Thyroid gland (tissue), 4 donors: ENCODE results near the gene CBFA2T3. TPM values are rescaled to one million over a fixed set of nuclear protein-coding genes. Genes with fewer than 3 reads are reported as not detected.

Experiments
- DNase-seq, 2 donors: peaks; one replicate each; pipeline ENCODE4 v3.0.0-alpha.2; 2019
- H3K27ac ChIP-seq, 3 donors: fragments of 200-600 bp; sonication (generic); 1 replicate in 2 of 3; 2 replicates in 1 of 3; pipeline ENCODE4 v1.5.1; 2016 to 2019; ENCODE audit warnings: mild to moderate bottlenecking in 1 of 3, moderate library complexity in 1 of 3
- H3K27me3 ChIP-seq: fragments of 200-600 bp; sonication (generic); one replicate; pipeline ENCODE4 v1.5.1; 2019
- H3K36me3 ChIP-seq, 2 donors: fragments of 200-600 bp; sonication (generic); one replicate each; pipeline ENCODE4 v1.5.1; 2016 to 2019
- H3K4me1 ChIP-seq, 2 donors: fragments of 200-600 bp; sonication (generic); one replicate each; pipeline ENCODE4 v1.5.1; 2017 to 2019
- H3K4me3 ChIP-seq, 3 donors: fragments of 200-600 bp; sonication (generic); replicated peaks in 1 of 3; 1 replicate in 2 of 3; 2 replicates in 1 of 3; pipeline ENCODE4 v1.5.1; 2016; ENCODE audit warnings: mild to moderate bottlenecking in 1 of 3
- H3K9me3 ChIP-seq: fragments of 200-600 bp; sonication (generic); one replicate; pipeline ENCODE4 v1.5.1; 2017
- POLR2A ChIP-seq, 2 donors: fragments of 450-650 bp; IDR thresholded peaks; one replicate each; pipeline ENCODE4 v1.6.1; 2017; ENCODE audit warnings: antibody characterized with exemption in 2 of 2, mild to moderate bottlenecking in 2 of 2, moderate library complexity in 1 of 2
- WGBS, 2 donors: methylation state at CpG; one replicate each; pipeline ENCODE4 v1.1.5; 2017; 5-methylcytosine and 5-hydroxymethylcytosine counted together
- intact Hi-C: fragments of 100-400 bp; cut with DNase I; formaldehyde crosslinking; loops from one replicate; pipeline ENCODE4 v1.15.1; 2023
- total RNA-seq, 4 donors: library from RNA; depleted of rRNA; stranded (reverse); fragments of >200 nt; gene quantifications; one replicate each; pipeline ENCODE4 v1.2.3, GENCODE V29; 2016
- TF ChIP-seq, protein P1 (sequence below), 6 experiments: fragments of 200-600 bp in 3 of 6; fragments of 450-650 bp in 3 of 6; sonication (generic) in 3 of 6; IDR thresholded peaks; one replicate each; pipeline ENCODE4 v1.5.1; 2016 to 2019; ENCODE audit warnings: antibody characterized with exemption in 6 of 6, mild to moderate bottlenecking in 2 of 6, inconsistent platforms in 1 of 6, moderate library complexity in 1 of 6

CBFA2T3 gene
- total RNA-seq, 4 donors from 2014 or later = 1.3 to 3.8 (median 2.6) TPM

DNA sequence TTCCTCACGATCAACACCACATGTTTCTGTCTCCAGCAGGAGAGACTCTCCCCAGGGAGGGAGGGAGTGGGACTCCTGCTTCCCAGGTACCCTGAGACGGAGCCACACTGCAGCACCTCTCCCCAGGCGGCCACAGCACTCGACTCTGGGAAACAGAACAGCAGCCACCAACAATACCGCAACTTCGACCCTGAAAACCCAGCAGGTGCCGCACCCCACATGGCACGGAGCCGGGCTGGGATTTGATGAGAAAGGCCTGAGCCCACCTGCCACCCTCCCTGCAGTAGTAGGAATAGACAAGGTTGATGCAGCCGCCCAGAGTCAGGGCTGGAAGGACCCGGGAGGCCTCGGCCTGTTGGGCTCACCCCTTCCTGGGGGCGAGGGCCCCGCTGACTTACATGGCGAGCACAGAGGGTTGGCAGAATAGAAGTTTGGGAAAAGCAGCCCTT lies 134.7 kb downstream of the CBFA2T3 start:
- no peaks in the 10 kb centered on the region for H3K9me3 ChIP-seq
- DNase-seq = no peak

DNA sequence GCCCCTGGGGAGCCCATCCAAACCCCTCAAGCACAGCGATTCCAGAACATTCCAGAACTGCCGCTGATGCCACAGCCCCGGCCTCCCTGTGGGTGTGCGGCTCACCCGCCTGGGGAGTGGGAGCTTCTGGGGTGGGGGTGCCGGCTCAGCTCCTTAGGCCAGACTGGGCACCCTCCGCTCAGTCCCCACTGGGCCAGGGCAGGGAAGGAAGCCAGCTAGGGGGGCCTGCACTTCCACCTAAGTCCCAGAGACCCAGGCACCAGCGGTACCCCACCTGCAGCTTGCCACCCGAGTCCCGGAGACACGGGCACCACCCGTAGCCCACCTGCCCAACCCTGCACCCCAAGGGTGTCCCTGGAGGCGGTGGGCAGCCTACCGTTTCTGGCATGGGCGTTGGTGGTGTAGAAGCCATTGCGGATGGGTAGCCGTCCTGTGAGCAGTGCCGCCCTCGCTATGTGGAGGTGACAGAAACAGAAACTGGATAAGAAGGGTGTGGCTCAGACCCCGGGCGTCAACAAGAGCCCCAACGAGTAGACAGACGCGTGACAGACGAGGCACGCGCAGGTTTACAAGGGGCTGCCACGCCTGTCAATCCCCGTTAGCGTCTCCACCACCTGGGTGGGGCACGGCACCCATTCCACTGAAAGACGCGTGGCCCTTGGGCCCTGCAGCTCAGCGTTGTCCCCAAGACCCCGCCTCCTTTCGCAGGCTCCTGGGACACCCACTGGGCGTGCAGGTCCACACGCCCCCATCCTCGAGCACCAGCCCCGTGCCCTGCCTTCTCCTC lies 135.3 kb downstream of the CBFA2T3 start:
- H3K27ac ChIP-seq = no peak overlapping the region
- H3K4me3 ChIP-seq = no peak overlapping the region
- no peaks in the 10 kb centered on the region for H3K9me3 ChIP-seq
- H3K27me3 ChIP-seq = no peaks in the 10 kb centered on the region
- WGBS, 2 donors = 93 to 95% methylated on average over 28 to 33 of the region's 40 CpGs
- intact Hi-C loops = no loop called here
- no peak for TF ChIP-seq POLR2A (IDR thresholded peaks at IDR 0.05)
- TF ChIP-seq, protein P1, sequence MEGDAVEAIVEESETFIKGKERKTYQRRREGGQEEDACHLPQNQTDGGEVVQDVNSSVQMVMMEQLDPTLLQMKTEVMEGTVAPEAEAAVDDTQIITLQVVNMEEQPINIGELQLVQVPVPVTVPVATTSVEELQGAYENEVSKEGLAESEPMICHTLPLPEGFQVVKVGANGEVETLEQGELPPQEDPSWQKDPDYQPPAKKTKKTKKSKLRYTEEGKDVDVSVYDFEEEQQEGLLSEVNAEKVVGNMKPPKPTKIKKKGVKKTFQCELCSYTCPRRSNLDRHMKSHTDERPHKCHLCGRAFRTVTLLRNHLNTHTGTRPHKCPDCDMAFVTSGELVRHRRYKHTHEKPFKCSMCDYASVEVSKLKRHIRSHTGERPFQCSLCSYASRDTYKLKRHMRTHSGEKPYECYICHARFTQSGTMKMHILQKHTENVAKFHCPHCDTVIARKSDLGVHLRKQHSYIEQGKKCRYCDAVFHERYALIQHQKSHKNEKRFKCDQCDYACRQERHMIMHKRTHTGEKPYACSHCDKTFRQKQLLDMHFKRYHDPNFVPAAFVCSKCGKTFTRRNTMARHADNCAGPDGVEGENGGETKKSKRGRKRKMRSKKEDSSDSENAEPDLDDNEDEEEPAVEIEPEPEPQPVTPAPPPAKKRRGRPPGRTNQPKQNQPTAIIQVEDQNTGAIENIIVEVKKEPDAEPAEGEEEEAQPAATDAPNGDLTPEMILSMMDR (IDR thresholded peaks at IDR 0.05) = no peak
- H3K36me3 ChIP-seq = peaks cover 8 to 10% of the 10 kb centered on the region in 2 donors
- DNase-seq = no peak
- no peaks in the 10 kb centered on the region for H3K4me1 ChIP-seq

More for the DNA sequence above, 134.7 kb downstream of the CBFA2T3 start:
- no peaks in the 10 kb centered on the region for H3K4me1 ChIP-seq
- TF ChIP-seq, protein P1 (IDR thresholded peaks at IDR 0.05) = no peak
- TF ChIP-seq POLR2A (IDR thresholded peaks at IDR 0.05) = no peak
- H3K27me3 ChIP-seq = no peaks in the 10 kb centered on the region
- H3K36me3 ChIP-seq = peaks cover 8 to 10% of the 10 kb centered on the region in 2 donors
- 85 to 95% methylated on average over 2 to 11 of the region's 15 CpGs for WGBS, 2 donors
- intact Hi-C loops = no loop called here
- no peak overlapping the region for H3K4me3 ChIP-seq
- H3K27ac ChIP-seq = no peak overlapping the region

DNA sequence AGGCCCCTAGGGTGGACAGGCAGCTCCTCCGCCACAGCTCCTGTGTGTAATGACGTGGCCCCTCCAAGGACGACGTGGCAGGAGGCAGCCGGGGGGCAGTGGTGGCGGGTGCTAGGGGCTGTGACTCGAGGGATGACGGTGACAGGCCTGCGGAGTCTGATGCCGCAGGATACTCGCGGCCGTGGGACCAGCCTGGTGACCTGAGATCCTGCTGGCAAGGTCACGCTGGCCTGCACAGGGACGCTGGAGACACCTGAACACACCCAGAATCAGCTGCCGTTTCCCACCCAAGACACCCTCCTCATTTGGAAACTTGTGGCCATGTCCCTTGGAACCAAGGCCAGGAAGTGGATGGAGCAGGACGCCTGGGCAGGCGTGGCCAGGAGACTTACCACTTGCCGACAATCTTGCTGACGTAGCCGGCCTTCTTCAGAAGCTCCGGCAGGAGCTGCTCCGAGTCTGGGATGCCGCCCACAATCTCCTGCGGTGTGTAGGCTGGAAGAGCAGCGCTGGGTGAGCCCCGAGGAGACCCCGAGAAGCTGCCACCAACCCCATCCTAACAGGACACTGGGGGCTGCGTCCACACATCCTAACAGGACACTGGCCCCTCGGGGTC lies 136.3 kb downstream of the CBFA2T3 start:
- Histone ChIP-seq H3K4me3 (no peak overlapping the region), H3K36me3 (peaks cover 8 to 10% of the 10 kb centered on the region in 2 donors), H3K9me3 (no peaks in the 10 kb centered on the region), H3K27ac (no peak overlapping the region), H3K4me1 (no peaks in the 10 kb centered on the region), H3K27me3 (no peaks in the 10 kb centered on the region)
- no peak for DNase-seq
- 95 to 98% methylated on average over 19 to 29 of the region's 30 CpGs for WGBS, 2 donors
- no peak for TF ChIP-seq POLR2A (IDR thresholded peaks at IDR 0.05)
- TF ChIP-seq, protein P1 (IDR thresholded peaks at IDR 0.05) = no peak
- intact Hi-C loops = no loop called here

DNA sequence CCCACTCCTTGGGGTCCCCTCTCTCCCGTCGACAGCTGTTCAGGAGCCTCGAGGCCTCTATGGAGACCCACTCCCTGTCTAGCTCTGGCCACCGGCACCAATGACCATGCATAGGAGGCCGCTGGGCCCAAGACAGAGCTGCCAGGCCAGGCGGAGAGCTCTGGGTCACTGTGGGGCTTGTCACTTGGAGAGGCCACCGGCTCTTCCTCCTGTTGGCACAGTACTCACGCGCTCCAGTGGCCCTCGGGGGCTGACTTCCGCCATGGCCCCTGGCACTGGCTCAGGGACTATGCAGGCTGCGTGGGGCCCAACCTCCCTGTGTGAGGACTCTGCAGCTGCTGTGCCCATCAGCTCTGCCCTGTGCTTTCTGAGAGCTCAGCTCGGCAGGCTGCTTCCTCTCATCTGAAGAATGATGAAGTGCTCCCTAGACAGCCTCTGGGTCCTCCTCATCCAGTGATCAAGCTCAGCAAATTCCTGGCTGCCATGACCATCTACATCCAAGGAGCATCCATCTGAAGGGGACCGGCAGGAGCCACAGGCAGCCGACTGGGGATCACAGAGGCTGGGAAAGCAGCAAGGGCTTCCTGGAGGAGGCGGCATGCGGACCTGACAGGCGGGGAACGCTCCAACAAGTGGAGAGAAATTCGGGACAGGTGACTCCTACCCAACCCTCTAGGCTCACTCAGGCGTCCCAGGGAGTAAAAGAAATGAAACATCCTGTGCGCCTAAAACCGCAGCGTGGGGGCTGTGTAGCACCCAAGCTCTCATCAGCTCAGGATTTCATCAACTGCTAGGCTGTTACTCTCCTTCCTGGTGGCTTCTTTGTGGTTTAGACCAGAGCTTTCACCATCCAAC lies 137.0 kb downstream of the CBFA2T3 start:
- H3K27me3 ChIP-seq = no peaks in the 10 kb centered on the region
- H3K27ac ChIP-seq = no peak overlapping the region
- TF ChIP-seq, protein P1 (IDR thresholded peaks at IDR 0.05) = no peak
- no peak for TF ChIP-seq POLR2A (IDR thresholded peaks at IDR 0.05)
- no peaks in the 10 kb centered on the region for H3K4me1 ChIP-seq
- no peaks in the 10 kb centered on the region for H3K9me3 ChIP-seq
- H3K4me3 ChIP-seq = no peak overlapping the region
- H3K36me3 ChIP-seq = peaks cover 8 to 10% of the 10 kb centered on the region in 2 donors
- 91 to 93% methylated on average over 12 to 16 of the region's 24 CpGs for WGBS, 2 donors
- intact Hi-C loops = no loop called here
- no peak for DNase-seq
